H1 (cell line): ENCODE results near the gene MYOC. TPM values are rescaled to one million over a fixed set of nuclear protein-coding genes. Genes with fewer than 3 reads are reported as not detected.

Source experiments
- CTCF ChIA-PET: fragments of 300-600 bp; sonication (Branson Sonifier 250); formaldehyde crosslinking; loops from one replicate; lab custom pipeline; 2021; ENCODE audit not compliant: partially characterized antibody; lab: Charles Lee
- POLR2A ChIA-PET: fragments of 300-600 bp; sonication (Branson Sonifier 250); formaldehyde crosslinking; loops from one replicate; lab custom pipeline; 2021; ENCODE audit warnings: inconsistent platforms; ENCODE audit not compliant: partially characterized antibody; lab: Charles Lee
- DNase-seq, 2 experiments: peaks; one replicate each; pipeline versions ENCODE4 v3.0.0 to v3.0.0-alpha.2; 2010 to 2022; ENCODE audit warnings: low spot score in 2 of 2, low read depth in 1 of 2, mixed read lengths in 1 of 2
- FAIRE-seq: peaks from 2 replicates; lab custom pipeline; 2011; peaks lifted over from hg19 to GRCh38; lab: Jason Lieb, UNC
- H2AFZ ChIP-seq: 2 replicates; pipeline ENCODE4 v1.8.1; 2012; ENCODE audit warnings: low read length, inconsistent platforms
- H2AK5ac ChIP-seq: 2 replicates; pipeline ENCODE4 v1.6.1; 2013; ENCODE audit warnings: low read depth, low read length
- H2BK120ac ChIP-seq: replicated peaks from 2 replicates; pipeline ENCODE3; 2013; ENCODE audit warnings: low read depth, low read length, inconsistent platforms
- H2BK12ac ChIP-seq: 2 replicates; pipeline ENCODE4 v1.6.1; 2013; ENCODE audit warnings: low read depth, low read length
- H2BK15ac ChIP-seq: 2 replicates; pipeline ENCODE4 v1.6.1; 2013; ENCODE audit warnings: low read length
- H2BK20ac ChIP-seq: 2 replicates; pipeline ENCODE4 v1.6.1; 2013; ENCODE audit warnings: low read length
- H2BK5ac ChIP-seq: 2 replicates; pipeline ENCODE4 v1.6.1; 2013; ENCODE audit warnings: low read depth, low read length
- H3K14ac ChIP-seq: 2 replicates; pipeline ENCODE4 v1.6.1; 2013; ENCODE audit warnings: inconsistent platforms; ENCODE audit not compliant: insufficient read length
- H3K18ac ChIP-seq: 2 replicates; pipeline ENCODE4 v1.6.1; 2013; ENCODE audit warnings: low read length; ENCODE audit errors: extremely low read depth
- H3K23ac ChIP-seq: 2 replicates; pipeline ENCODE4 v1.6.1; 2013; ENCODE audit warnings: inconsistent platforms; ENCODE audit not compliant: insufficient read length
- H3K23me2 ChIP-seq: 2 replicates; pipeline ENCODE4 v1.6.1; 2013; ENCODE audit warnings: low read depth, low read length
- H3K27ac ChIP-seq: 2 replicates; pipeline ENCODE4 v1.6.1; 2011; ENCODE audit warnings: low read depth, low read length, inconsistent platforms
- H3K27me3 ChIP-seq, 4 experiments: replicated peaks in 1 of 4; 1 replicate in 1 of 4; 2 replicates in 3 of 4; pipeline versions ENCODE4 v1.6.1 to v1.8.1; 2011 to 2013; ENCODE audit warnings: low read length in 3 of 4, mild to moderate bottlenecking in 3 of 4, inconsistent platforms in 2 of 4, mixed read lengths in 2 of 4, moderate library complexity in 1 of 4; ENCODE audit not compliant: control insufficient read depth in 3 of 4, insufficient read depth in 3 of 4; ENCODE audit errors: extremely low read depth in 1 of 4
- H3K36me3 ChIP-seq, 4 experiments: 2 replicates each; pipeline versions ENCODE4 v1.6.1 to v1.8.1; 2011 to 2013; ENCODE audit warnings: mild to moderate bottlenecking in 4 of 4, low read length in 3 of 4, moderate library complexity in 2 of 4, control low read depth in 1 of 4, inconsistent platforms in 1 of 4; ENCODE audit not compliant: insufficient read depth in 4 of 4, control insufficient read depth in 2 of 4
- H3K4ac ChIP-seq: replicated peaks from 2 replicates; pipeline ENCODE3; 2013; ENCODE audit warnings: low read length, low read depth, mixed read lengths, inconsistent platforms; ENCODE audit not compliant: insufficient read length
- H3K4me1 ChIP-seq, 4 experiments: replicated peaks in 1 of 4; 1 replicate in 1 of 4; 2 replicates in 3 of 4; pipeline versions ENCODE4 v1.6.1 to v1.8.1; 2011 to 2013; ENCODE audit warnings: low read length in 3 of 4, inconsistent platforms in 2 of 4, mixed read lengths in 1 of 4; ENCODE audit not compliant: insufficient read depth in 4 of 4, control insufficient read depth in 3 of 4
- H3K4me2 ChIP-seq, 2 experiments: 2 replicates each; pipeline versions ENCODE4 v1.6.1 to v1.8.1; 2011 to 2013; ENCODE audit warnings: low read depth in 2 of 2, low read length in 2 of 2, control low read depth in 1 of 2, inconsistent platforms in 1 of 2, mild to moderate bottlenecking in 1 of 2; ENCODE audit not compliant: insufficient read depth in 1 of 2
- H3K4me3 ChIP-seq, 4 experiments: fragments of 200-600, 300-600 bp in 1 of 4; sonication (generic), shearing (Covaris generic), sonication (Bioruptor Twin) in 1 of 4; 2 replicates each; pipeline versions ENCODE4 v1.5.1 to v1.8.1; 2011 to 2016; ENCODE audit warnings: low read length in 4 of 4, low read depth in 3 of 4, control low read depth in 2 of 4, inconsistent platforms in 2 of 4, mild to moderate bottlenecking in 2 of 4, mixed read lengths in 1 of 4, moderate library complexity in 1 of 4; ENCODE audit not compliant: insufficient read depth in 2 of 4; ENCODE audit errors: extremely low read depth in 1 of 4
- H3K56ac ChIP-seq: replicated peaks from 2 replicates; pipeline ENCODE3; 2013; ENCODE audit warnings: low read depth, mild to moderate bottlenecking, mixed read lengths, low read length, inconsistent platforms; ENCODE audit not compliant: insufficient read length
- H3K79me1 ChIP-seq: 2 replicates; pipeline ENCODE4 v1.6.1; 2013; ENCODE audit warnings: low read depth, low read length, control low read depth
- H3K79me2 ChIP-seq, 2 experiments: 2 replicates each; pipeline versions ENCODE4 v1.6.1 to v1.8.1; 2012 to 2013; ENCODE audit warnings: low read length in 2 of 2, mild to moderate bottlenecking in 2 of 2, inconsistent platforms in 1 of 2; ENCODE audit not compliant: insufficient read depth in 2 of 2, control insufficient read depth in 1 of 2
- H3K9ac ChIP-seq, 4 experiments: replicated peaks in 1 of 4; 1 replicate in 1 of 4; 2 replicates in 3 of 4; pipeline versions ENCODE4 v1.6.1 to v1.8.1; 2011 to 2013; ENCODE audit warnings: low read depth in 3 of 4, low read length in 3 of 4, control low read depth in 2 of 4, mild to moderate bottlenecking in 2 of 4, moderate library complexity in 2 of 4, inconsistent platforms in 1 of 4; ENCODE audit errors: extremely low read depth in 1 of 4
- H3K9me3 ChIP-seq, 2 experiments: 2 replicates each; pipeline versions ENCODE4 v1.6.1 to v1.8.1; 2012 to 2013; ENCODE audit warnings: mild to moderate bottlenecking in 2 of 2, moderate library complexity in 2 of 2, control low read depth in 1 of 2, inconsistent platforms in 1 of 2, low read depth in 1 of 2, low read length in 1 of 2, mixed read lengths in 1 of 2; ENCODE audit not compliant: insufficient read depth in 2 of 2
- H4K20me1 ChIP-seq, 2 experiments: replicated peaks in 1 of 2; 2 replicates each; pipeline versions ENCODE3 to v1.8.1; 2011 to 2013; ENCODE audit warnings: inconsistent platforms in 2 of 2, low read length in 2 of 2, mild to moderate bottlenecking in 1 of 2; ENCODE audit not compliant: insufficient read depth in 2 of 2, control insufficient read depth in 1 of 2
- H4K5ac ChIP-seq: 2 replicates; pipeline ENCODE4 v1.6.1; 2013; ENCODE audit warnings: low read length, low read depth, mixed read lengths, inconsistent platforms; ENCODE audit not compliant: insufficient read length
- H4K8ac ChIP-seq: 2 replicates; pipeline ENCODE4 v1.8.0; 2013; ENCODE audit warnings: mild to moderate bottlenecking, moderate library complexity, low read length, inconsistent platforms; ENCODE audit not compliant: insufficient read depth; ENCODE audit errors: extremely low read depth
- H4K91ac ChIP-seq: replicated peaks from 2 replicates; pipeline ENCODE3; 2013; ENCODE audit warnings: low read length, mixed read lengths, inconsistent platforms; ENCODE audit not compliant: insufficient read length
- EGR1 ChIP-seq: IDR thresholded peaks from 2 replicates; pipeline ENCODE4 v1.6.1; 2011; ENCODE audit warnings: low read depth, low read length, borderline replicate concordance
- GABPA ChIP-seq: IDR thresholded peaks from 2 replicates; pipeline ENCODE4 v1.6.1; 2011; ENCODE audit warnings: mild to moderate bottlenecking, low read length, moderate library complexity, borderline replicate concordance; ENCODE audit not compliant: insufficient read depth
- POU5F1 ChIP-seq: IDR thresholded peaks from 2 replicates; pipeline ENCODE4 v1.6.1; 2011; ENCODE audit warnings: low read depth, mild to moderate bottlenecking, low read length, moderate library complexity
- TBP ChIP-seq: IDR thresholded peaks from 2 replicates; pipeline ENCODE4 v1.6.1; 2011; ENCODE audit warnings: low read depth, low read length, improper control_type of control experiment
- WGBS, 2 experiments: shearing (Covaris generic) in 1 of 2; methylation state at CpG; one replicate each; pipeline versions ENCODE4 v1.1.6 to v1.1.7; 2013 to 2015; ENCODE audit warnings: low lambda C conversion rate in 2 of 2, mixed read lengths in 2 of 2, inconsistent platforms in 1 of 2, low coverage in 1 of 2, missing lambda C conversion rate in 1 of 2; ENCODE audit not compliant: insufficient replicate concordance in 2 of 2, insufficient coverage in 1 of 2, insufficient read length in 1 of 2; ENCODE audit errors: extremely low coverage in 1 of 2, missing lambda C conversion rate in 1 of 2; 5-methylcytosine and 5-hydroxymethylcytosine counted together
- polyA plus RNA-seq, 7 experiments: library from polyadenylated mRNA; depleted of rRNA in 3 of 7; stranded (reverse) in 5 of 7; unstranded in 2 of 7; fragments of >200 nt in 5 of 7; fragments of 200-250 nt in 2 of 7; gene quantifications; 1 replicate in 5 of 7; 2 replicates in 1 of 7; 4 replicates in 1 of 7; pipeline versions ENCODE4 v1.2.1 to v1.2.3, GENCODE V29; 2011 to 2013; ENCODE audit warnings: missing spikeins in 2 of 7, mixed read lengths in 2 of 7
- total RNA-seq: library from RNA; stranded (reverse); fragmentation: NEBNext Ultra II Directional; extraction: Animal tissue kit (Norgen Biotek cat#: 25700); gene quantifications from 2 replicates; pipeline ENCODE4 v1.2.1, GENCODE V29; 2021

MYOC gene
- total and polyA plus RNA-seq, 2 of the 8 experiments (the other 6 are each of a cell fraction or from before 2014, with no cell fraction given) = not detected

DNA sequence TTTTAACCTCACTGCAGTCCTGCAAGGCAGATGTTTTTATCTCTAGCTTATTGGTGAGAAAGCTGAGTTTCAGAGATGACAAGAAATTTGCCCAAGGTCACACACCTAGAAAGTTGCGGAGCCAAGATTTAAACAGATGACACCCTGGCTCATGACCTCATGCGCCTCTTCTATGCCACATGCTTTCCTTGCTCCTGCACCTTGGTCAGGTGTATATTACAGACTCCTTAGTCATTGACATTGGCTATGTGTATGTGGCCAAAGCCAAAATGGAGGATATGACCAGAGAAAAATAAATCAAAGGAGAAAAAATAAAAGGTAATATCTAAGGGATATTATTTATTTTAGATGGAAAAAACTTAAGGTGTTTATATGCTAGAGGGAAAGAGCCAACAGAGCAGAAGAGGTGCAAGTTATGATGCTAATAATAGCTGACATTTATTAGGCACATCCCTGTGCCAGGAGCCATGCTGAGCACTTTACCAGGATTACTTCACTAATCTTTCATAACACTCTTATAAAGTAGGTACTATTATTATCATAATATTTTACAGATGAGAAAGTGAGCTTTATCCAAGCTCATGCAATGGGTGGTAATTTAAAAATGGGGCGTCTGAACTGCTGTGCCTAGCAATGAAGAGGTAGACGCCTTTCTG lies 13.8 kb upstream of the MYOC start:
- no peak overlapping the region for H3K4me3 ChIP-seq
- no peak overlapping the region for H3K23ac ChIP-seq
- no peak overlapping the region for H3K14ac ChIP-seq
- no peak overlapping the region for H2BK120ac ChIP-seq
- H4K5ac ChIP-seq = no peak overlapping the region
- no peak overlapping the region for H4K91ac ChIP-seq
- no peak overlapping the region for H4K8ac ChIP-seq
- no peak overlapping the region for H2BK12ac ChIP-seq
- H3K18ac ChIP-seq = no peak overlapping the region
- no peaks in the 10 kb centered on the region for H3K79me1 ChIP-seq
- H3K4ac ChIP-seq = no peak overlapping the region
- no peaks in the 10 kb centered on the region for H4K20me1 ChIP-seq
- no peak overlapping the region for H2BK20ac ChIP-seq
- DNase-seq = no peak
- no peaks in the 10 kb centered on the region for H3K27me3 ChIP-seq
- 95% methylated on average over 4 of the region's 4 CpGs; no CpG with 5 or more reads in 1 of the 2 experiments for WGBS, 2 experiments
- no peak overlapping the region for H3K4me2 ChIP-seq
- no peak overlapping the region for H2AFZ ChIP-seq
- no peak overlapping the region for H3K9ac ChIP-seq
- no peak overlapping the region for H3K27ac ChIP-seq
- no peaks in the 10 kb centered on the region for H3K36me3 ChIP-seq
- CTCF ChIA-PET = interaction anchor here (1.9 to 8.0 kb wide), 3 partner anchors 10 to 25 kb away, joined by 5 to 61 read pairs (median 7); no protein-coding TSS in a partner anchor
- H2AK5ac ChIP-seq = no peak overlapping the region
- no peaks in the 10 kb centered on the region for H3K9me3 ChIP-seq
- no peak overlapping the region for H3K56ac ChIP-seq
- no peak overlapping the region for H2BK15ac ChIP-seq
- no peak for FAIRE-seq
- TF ChIP-seq EGR1 (no peak), GABPA (no peak), TBP (no peak), POU5F1 (no peak)
- no peaks in the 10 kb centered on the region for H3K23me2 ChIP-seq
- H2BK5ac ChIP-seq = no peak overlapping the region
- POLR2A ChIA-PET = no interaction called here
- no peaks in the 10 kb centered on the region for H3K79me2 ChIP-seq
- no peaks in the 10 kb centered on the region for H3K4me1 ChIP-seq
